Transverse colon (tissue), 3 donors: Measurements from ENCODE around the gene VBP1.

Source experiments
- EP300 ChIP-seq: sonication (generic); formaldehyde crosslinking; IDR thresholded peaks from one replicate; pipeline ENCODE4 v1.6.1; 2017; ENCODE audit warnings: antibody characterized with exemption, low read depth
- POLR2AphosphoS5 ChIP-seq, 3 donors: sonication (generic); formaldehyde crosslinking; IDR thresholded peaks; one replicate each; pipeline ENCODE4 v1.6.1; 2016; ENCODE audit warnings: antibody characterized with exemption in 3 of 3

- TF ChIP-seq POLR2AphosphoS5 (IDR thresholded peaks at IDR 0.05) (no peak), EP300 (no peak)
Observed at GRCh38 chrX:155211208-155211607, 5.1 kb upstream of the VBP1 start.
